Keratinocyte (primary cell): ENCODE data around the gene SLC25A36. TPM values are rescaled to one million over a fixed set of nuclear protein-coding genes. Genes with fewer than 3 reads are reported as not detected.

Experiments
- DNase-seq: peaks from one replicate; pipeline ENCODE4 v3.0.0-alpha.2; 2011; ENCODE audit warnings: low read depth, missing footprints, low spot score
- FAIRE-seq: peaks from 2 replicates; lab custom pipeline; 2011; peaks lifted over from hg19 to GRCh38; lab: Jason Lieb, UNC
- H2AFZ ChIP-seq: 2 replicates; pipeline ENCODE4 v1.6.0; 2012; ENCODE audit warnings: low read length, control low read depth, inconsistent platforms; ENCODE audit not compliant: control insufficient read depth
- H3K27ac ChIP-seq: 2 replicates; pipeline ENCODE4 v1.5.1; 2011; ENCODE audit warnings: low read length; ENCODE audit not compliant: control insufficient read depth, insufficient read depth
- H3K27me3 ChIP-seq: 3 replicates; pipeline ENCODE4 v1.6.0; 2011; ENCODE audit warnings: low read length; ENCODE audit not compliant: control insufficient read depth, insufficient read depth; ENCODE audit errors: extremely low read depth
- H3K36me3 ChIP-seq, 2 experiments: 2 replicates in 1 of 2; 3 replicates in 1 of 2; pipeline ENCODE4 v1.5.1; 2011; ENCODE audit warnings: low read length in 2 of 2, mild to moderate bottlenecking in 1 of 2; ENCODE audit not compliant: control insufficient read depth in 2 of 2, insufficient read depth in 2 of 2; ENCODE audit errors: extremely low read depth in 1 of 2
- H3K4me1 ChIP-seq: 3 replicates; pipeline ENCODE4 v1.5.1; 2011; ENCODE audit warnings: low read length; ENCODE audit not compliant: control insufficient read depth, insufficient read depth; ENCODE audit errors: extremely low read depth
- H3K4me2 ChIP-seq: 3 replicates; pipeline ENCODE4 v1.6.0; 2011; ENCODE audit warnings: low read depth, low read length; ENCODE audit not compliant: control insufficient read depth, insufficient read depth; ENCODE audit errors: extremely low read depth
- H3K4me3 ChIP-seq, 3 experiments: fragments of 200-600 bp in 1 of 3; sonication (generic) in 1 of 3; 2 replicates in 2 of 3; 3 replicates in 1 of 3; pipeline ENCODE4 v1.5.1; 2011 to 2016; ENCODE audit warnings: low read length in 3 of 3, mild to moderate bottlenecking in 3 of 3, control low read depth in 2 of 3, inconsistent platforms in 1 of 3, low read depth in 1 of 3, mixed read lengths in 1 of 3, mixed run types in 1 of 3, moderate library complexity in 1 of 3; ENCODE audit not compliant: control insufficient read depth in 2 of 3, insufficient read depth in 2 of 3; ENCODE audit errors: extremely low read depth in 1 of 3
- H3K79me2 ChIP-seq: 2 replicates; pipeline ENCODE4 v1.6.0; 2012; ENCODE audit warnings: low read length; ENCODE audit not compliant: control insufficient read depth, insufficient read depth
- H3K9ac ChIP-seq: 3 replicates; pipeline ENCODE4 v1.6.0; 2011; ENCODE audit warnings: low read length; ENCODE audit not compliant: control insufficient read depth, insufficient read depth; ENCODE audit errors: extremely low read depth
- H3K9me1 ChIP-seq: 3 replicates; pipeline ENCODE4 v1.6.0; 2011; ENCODE audit warnings: low read length; ENCODE audit not compliant: control insufficient read depth, insufficient read depth; ENCODE audit errors: extremely low read depth
- H3K9me3 ChIP-seq: 2 replicates; pipeline ENCODE4 v1.5.1; 2012; ENCODE audit warnings: low read depth, low read length; ENCODE audit not compliant: control insufficient read depth
- H4K20me1 ChIP-seq: 3 replicates; pipeline ENCODE4 v1.6.0; 2011; ENCODE audit warnings: low read length; ENCODE audit not compliant: control insufficient read depth, insufficient read depth; ENCODE audit errors: extremely low read depth
- EZH2 ChIP-seq: IDR thresholded peaks from one replicate; pipeline ENCODE4 v1.6.1; 2012; ENCODE audit warnings: inconsistent platforms, mild to moderate bottlenecking, low read length, moderate library complexity
- dilution Hi-C: fragments of 300-500 bp; cut with MboI; formaldehyde crosslinking; loops from one replicate; pipeline ENCODE4 v1.7.0; 2020; ENCODE audit warnings: low sequenced_read_pairs; ENCODE audit not compliant: extremely low pct_ligation_motif_present
- polyA minus RNA-seq, 3 experiments: library from RNA; depleted of rRNA, polyadenylated mRNA; stranded (reverse); fragments of >200 nt; gene quantifications; 1 replicate in 1 of 3; 2 replicates in 1 of 3; 3 replicates in 1 of 3; pipeline ENCODE4 v1.2.3, GENCODE V29; 2011
- polyA plus RNA-seq, 5 experiments: library from polyadenylated mRNA; depleted of rRNA in 3 of 5; stranded (reverse) in 3 of 5; stranded (forward) in 1 of 5; unstranded in 1 of 5; fragments of >200 nt; gene quantifications; 1 replicate in 1 of 5; 2 replicates in 3 of 5; 3 replicates in 1 of 5; pipeline versions ENCODE4 v1.2.1 to v1.2.3, GENCODE V29; 2011 to 2012; ENCODE audit warnings: missing spikeins in 2 of 5, low read depth in 1 of 5, low replicate concordance in 1 of 5
- TF ChIP-seq, protein P1 (sequence below), 3 experiments: IDR thresholded peaks in 1 of 3; conservative IDR thresholded peaks in 1 of 3; optimal IDR thresholded peaks in 1 of 3; 2 replicates in 2 of 3; 3 replicates in 1 of 3; pipeline versions ENCODE3 to v1.5.1; 2011; ENCODE audit warnings: low read length in 3 of 3, mild to moderate bottlenecking in 3 of 3, moderate library complexity in 2 of 3, control low read depth in 1 of 3, inconsistent platforms in 1 of 3; ENCODE audit not compliant: insufficient read depth in 2 of 3; ENCODE audit errors: extremely low read depth in 1 of 3

Gene SLC25A36, protein sequence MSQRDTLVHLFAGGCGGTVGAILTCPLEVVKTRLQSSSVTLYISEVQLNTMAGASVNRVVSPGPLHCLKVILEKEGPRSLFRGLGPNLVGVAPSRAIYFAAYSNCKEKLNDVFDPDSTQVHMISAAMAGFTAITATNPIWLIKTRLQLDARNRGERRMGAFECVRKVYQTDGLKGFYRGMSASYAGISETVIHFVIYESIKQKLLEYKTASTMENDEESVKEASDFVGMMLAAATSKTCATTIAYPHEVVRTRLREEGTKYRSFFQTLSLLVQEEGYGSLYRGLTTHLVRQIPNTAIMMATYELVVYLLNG
- polyA plus RNA-seq (27.1 to 69.2 TPM (median 51.0 TPM) in 3 replicates), polyA minus RNA-seq (7.0 to 61.3 TPM (median 35.2 TPM) in 3 replicates)
- polyA plus RNA-seq (2011; ENCODE audit: low read depth) = 15.4 TPM
- 16.2 and 36.3 TPM in 2 replicates for polyA plus RNA-seq (2011; cell fraction: cytosol; rRNA removed)
- polyA plus RNA-seq (2011; cell fraction: nucleus; rRNA removed) = 84.6 and 99.7 TPM in 2 replicates
- polyA plus RNA-seq (2012; ENCODE audit: low replicate concordance) = 24.9 and 26.0 TPM in 2 replicates
- 22.8 TPM for polyA minus RNA-seq (2011; cell fraction: cytosol; rRNA and poly(A)+ RNA removed)
- 39.7 and 80.3 TPM in 2 replicates for polyA minus RNA-seq (2011; cell fraction: nucleus; rRNA and poly(A)+ RNA removed)

DNA sequence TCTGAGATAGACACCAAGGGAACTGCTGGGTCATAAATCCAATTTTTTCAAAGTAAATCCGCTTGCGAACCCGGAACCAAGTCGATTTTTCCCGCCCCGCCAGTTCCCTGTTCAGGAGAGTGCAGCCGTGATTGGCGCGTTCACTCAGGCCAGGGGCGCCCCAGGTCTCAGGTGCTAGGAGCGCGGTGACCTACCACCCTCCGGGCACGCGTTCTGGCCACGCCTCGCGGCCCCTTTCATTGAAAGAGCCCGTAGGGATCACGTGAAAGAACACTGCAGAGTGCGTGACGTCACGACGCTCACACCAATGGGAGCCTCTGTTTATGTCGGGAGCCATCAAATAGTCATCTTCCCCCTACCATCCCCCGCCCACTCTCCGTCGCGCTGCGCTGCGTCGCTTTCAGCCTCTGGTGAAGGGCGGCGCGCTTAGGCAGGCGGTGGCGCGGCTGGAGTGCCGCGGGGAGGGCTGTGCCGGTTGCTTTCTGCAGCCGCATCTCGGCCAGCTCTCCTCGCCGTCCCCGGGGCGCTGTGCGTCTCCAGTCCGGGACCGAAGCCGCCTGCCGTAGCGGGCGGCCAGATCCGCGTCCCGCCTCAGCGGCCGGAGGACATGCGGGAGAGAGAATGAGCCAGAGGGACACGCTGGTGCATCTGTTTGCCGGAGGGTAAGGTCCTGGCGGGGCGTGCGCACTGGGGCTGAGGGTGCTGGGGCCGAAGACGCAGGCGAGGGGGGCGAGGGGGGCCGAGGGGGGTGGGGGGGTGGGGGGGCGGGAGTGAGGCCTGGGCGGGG is at the start of gene SLC25A36:
TSS of gene SLC25A36 (plus strand) at position 403 of the 787 bp plus-strand sequence. CDS start at position 622, 219 bp downstream.
- H3K79me2 ChIP-seq = peaks cover 48% of the 10 kb centered on the region
- no peaks in the 10 kb centered on the region for H3K9me1 ChIP-seq

DNA sequence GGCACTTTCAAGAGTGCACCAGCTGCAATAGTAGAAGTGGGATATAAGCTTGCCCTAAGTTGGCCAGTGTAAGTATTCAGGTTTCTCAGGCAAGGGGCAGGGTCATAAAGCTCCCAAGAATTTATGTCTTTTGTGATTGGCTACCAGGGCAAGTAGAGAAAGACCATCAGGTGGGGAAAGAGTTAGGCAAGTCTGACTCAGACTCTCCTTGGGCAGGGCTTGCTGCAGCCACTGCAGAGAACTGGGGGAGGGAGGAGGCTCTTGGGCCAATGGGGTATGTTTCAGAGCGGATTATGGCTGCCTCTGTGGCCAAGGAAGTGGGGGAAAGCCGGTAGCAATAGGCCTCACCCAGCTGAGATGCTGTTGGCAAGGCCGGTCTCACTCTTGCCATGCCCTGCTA is 44.6 kb upstream of the SLC25A36 start:
- H2AFZ ChIP-seq = no peak overlapping the region
- no peaks in the 10 kb centered on the region for H3K27me3 ChIP-seq
- H3K9me1 ChIP-seq = no peaks in the 10 kb centered on the region
- no peak for FAIRE-seq
- no peaks in the 10 kb centered on the region for H3K79me2 ChIP-seq
- no peak overlapping the region for H3K4me3 ChIP-seq
- no peaks in the 10 kb centered on the region for H3K4me1 ChIP-seq
- dilution Hi-C loops = no loop called here
- H4K20me1 ChIP-seq = no peaks in the 10 kb centered on the region
- TF ChIP-seq EZH2 = no peak
- TF ChIP-seq, protein P1, sequence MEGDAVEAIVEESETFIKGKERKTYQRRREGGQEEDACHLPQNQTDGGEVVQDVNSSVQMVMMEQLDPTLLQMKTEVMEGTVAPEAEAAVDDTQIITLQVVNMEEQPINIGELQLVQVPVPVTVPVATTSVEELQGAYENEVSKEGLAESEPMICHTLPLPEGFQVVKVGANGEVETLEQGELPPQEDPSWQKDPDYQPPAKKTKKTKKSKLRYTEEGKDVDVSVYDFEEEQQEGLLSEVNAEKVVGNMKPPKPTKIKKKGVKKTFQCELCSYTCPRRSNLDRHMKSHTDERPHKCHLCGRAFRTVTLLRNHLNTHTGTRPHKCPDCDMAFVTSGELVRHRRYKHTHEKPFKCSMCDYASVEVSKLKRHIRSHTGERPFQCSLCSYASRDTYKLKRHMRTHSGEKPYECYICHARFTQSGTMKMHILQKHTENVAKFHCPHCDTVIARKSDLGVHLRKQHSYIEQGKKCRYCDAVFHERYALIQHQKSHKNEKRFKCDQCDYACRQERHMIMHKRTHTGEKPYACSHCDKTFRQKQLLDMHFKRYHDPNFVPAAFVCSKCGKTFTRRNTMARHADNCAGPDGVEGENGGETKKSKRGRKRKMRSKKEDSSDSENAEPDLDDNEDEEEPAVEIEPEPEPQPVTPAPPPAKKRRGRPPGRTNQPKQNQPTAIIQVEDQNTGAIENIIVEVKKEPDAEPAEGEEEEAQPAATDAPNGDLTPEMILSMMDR (optimal IDR thresholded peaks at IDR 0.05 in 1 of 3, IDR thresholded peaks at IDR 0.05 in 1 of 3, conservative IDR thresholded peaks at IDR 0.05 in 1 of 3; ENCODE audit: extremely low read depth in 1 of 3, insufficient read depth in 2 of 3, low read length in 3 of 3) = no peak
- H3K9me3 ChIP-seq = no peaks in the 10 kb centered on the region
- H3K27ac ChIP-seq = no peak overlapping the region
- DNase-seq = no peak
- H3K9ac ChIP-seq = no peak overlapping the region
- no peaks in the 10 kb centered on the region for H3K36me3 ChIP-seq
- no peak overlapping the region for H3K4me2 ChIP-seq

More for the DNA sequence above, at the start of gene SLC25A36:
- Histone ChIP-seq H2AFZ (peak within 1 kb of the TSS; percentile 86), H3K4me2 (peak within 1 kb of the TSS; percentile 96), H3K36me3 (no peaks in the 10 kb centered on the region), H3K9me3 (no peaks in the 10 kb centered on the region), H3K27ac (peak within 1 kb of the TSS; percentile 94), H3K4me3 (peak within 1 kb of the TSS; percentile 82 to 96 (median 87)), H3K4me1 (peaks cover 10% of the 10 kb centered on the region), H3K27me3 (no peaks in the 10 kb centered on the region), H3K9ac (peak within 1 kb of the TSS; percentile 98), H4K20me1 (peaks cover 5% of the 10 kb centered on the region)
- dilution Hi-C loops = no loop called here
- FAIRE-seq = peak; percentile 90
- TF ChIP-seq EZH2 = no peak
- TF ChIP-seq, protein P1 (optimal IDR thresholded peaks at IDR 0.05 in 1 of 3, IDR thresholded peaks at IDR 0.05 in 1 of 3, conservative IDR thresholded peaks at IDR 0.05 in 1 of 3; ENCODE audit: extremely low read depth in 1 of 3, insufficient read depth in 2 of 3, low read length in 3 of 3) = no peak
- DNase-seq = peak; percentile 88
